ENCODE measurements around the gene TREX2.

TREX2 gene, protein sequence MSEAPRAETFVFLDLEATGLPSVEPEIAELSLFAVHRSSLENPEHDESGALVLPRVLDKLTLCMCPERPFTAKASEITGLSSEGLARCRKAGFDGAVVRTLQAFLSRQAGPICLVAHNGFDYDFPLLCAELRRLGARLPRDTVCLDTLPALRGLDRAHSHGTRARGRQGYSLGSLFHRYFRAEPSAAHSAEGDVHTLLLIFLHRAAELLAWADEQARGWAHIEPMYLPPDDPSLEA

GRCh38 chrX:153445856-153446635 lies at the start of gene TREX2:
TREX2 (minus strand) TSS chrX:153446056; CDS start chrX:153445430, 626 bp downstream.
- peaks cover 12% of the 10 kb centered on the region for H3K4me1 ChIP-seq (ENCODE audit: insufficient read depth, poor library complexity, severe bottlenecking)
- ATAC-seq (ENCODE audit: low read depth) (no peak), DNase-seq (ENCODE audit: low spot score) (no peak)
- TF ChIP-seq, protein P1, sequence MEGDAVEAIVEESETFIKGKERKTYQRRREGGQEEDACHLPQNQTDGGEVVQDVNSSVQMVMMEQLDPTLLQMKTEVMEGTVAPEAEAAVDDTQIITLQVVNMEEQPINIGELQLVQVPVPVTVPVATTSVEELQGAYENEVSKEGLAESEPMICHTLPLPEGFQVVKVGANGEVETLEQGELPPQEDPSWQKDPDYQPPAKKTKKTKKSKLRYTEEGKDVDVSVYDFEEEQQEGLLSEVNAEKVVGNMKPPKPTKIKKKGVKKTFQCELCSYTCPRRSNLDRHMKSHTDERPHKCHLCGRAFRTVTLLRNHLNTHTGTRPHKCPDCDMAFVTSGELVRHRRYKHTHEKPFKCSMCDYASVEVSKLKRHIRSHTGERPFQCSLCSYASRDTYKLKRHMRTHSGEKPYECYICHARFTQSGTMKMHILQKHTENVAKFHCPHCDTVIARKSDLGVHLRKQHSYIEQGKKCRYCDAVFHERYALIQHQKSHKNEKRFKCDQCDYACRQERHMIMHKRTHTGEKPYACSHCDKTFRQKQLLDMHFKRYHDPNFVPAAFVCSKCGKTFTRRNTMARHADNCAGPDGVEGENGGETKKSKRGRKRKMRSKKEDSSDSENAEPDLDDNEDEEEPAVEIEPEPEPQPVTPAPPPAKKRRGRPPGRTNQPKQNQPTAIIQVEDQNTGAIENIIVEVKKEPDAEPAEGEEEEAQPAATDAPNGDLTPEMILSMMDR (IDR thresholded peaks at IDR 0.05; ENCODE audit: poor library complexity, severe bottlenecking): no peak
- no peaks in the 10 kb centered on the region for H3K36me3 ChIP-seq (ENCODE audit: low read depth)
- no peak within 1 kb of the TSS for H3K27ac ChIP-seq (ENCODE audit: poor library complexity, severe bottlenecking)
- no peak within 1 kb of the TSS for H3K4me3 ChIP-seq (ENCODE audit: severe bottlenecking)
- H3K27me3 ChIP-seq (ENCODE audit: insufficient read depth, poor library complexity, severe bottlenecking): no peaks in the 10 kb centered on the region
- H3K9me3 ChIP-seq (ENCODE audit: severe bottlenecking): no peaks in the 10 kb centered on the region

DNA sequence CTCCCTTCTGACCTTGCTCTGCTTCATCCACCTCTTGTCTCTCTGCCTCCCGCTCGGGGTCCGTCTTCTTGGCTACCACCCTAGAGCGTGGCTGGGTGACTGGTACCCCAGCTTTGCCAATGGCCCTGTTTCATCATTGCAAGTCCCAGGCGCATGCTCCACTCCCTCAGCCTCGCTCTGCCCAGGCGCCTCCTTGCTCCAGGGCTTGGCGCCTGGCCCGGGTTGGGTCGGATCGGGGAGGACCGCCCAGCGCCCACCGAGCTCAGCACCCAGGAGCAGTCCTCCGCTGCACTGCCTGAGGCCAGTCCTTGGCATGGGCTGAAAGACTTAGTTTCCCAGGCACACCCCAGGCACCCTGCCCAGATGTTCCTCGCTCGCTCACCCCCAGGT lies 49.5 kb upstream of the TREX2 start:
- no peaks in the 10 kb centered on the region for H3K9me3 ChIP-seq (ENCODE audit: severe bottlenecking)
- DNase-seq (ENCODE audit: low spot score) (no peak), ATAC-seq (ENCODE audit: low read depth) (peak; percentile 51)
- no peak overlapping the region for H3K27ac ChIP-seq (ENCODE audit: poor library complexity, severe bottlenecking)
- TF ChIP-seq, protein P1 (IDR thresholded peaks at IDR 0.05; ENCODE audit: poor library complexity, severe bottlenecking): no peak
- H3K27me3 ChIP-seq (ENCODE audit: insufficient read depth, poor library complexity, severe bottlenecking): no peaks in the 10 kb centered on the region
- peak overlapping the region; percentile 22 for H3K4me3 ChIP-seq (ENCODE audit: severe bottlenecking)
- no peaks in the 10 kb centered on the region for H3K4me1 ChIP-seq (ENCODE audit: insufficient read depth, poor library complexity, severe bottlenecking)
- H3K36me3 ChIP-seq (ENCODE audit: low read depth): no peaks in the 10 kb centered on the region

DNA sequence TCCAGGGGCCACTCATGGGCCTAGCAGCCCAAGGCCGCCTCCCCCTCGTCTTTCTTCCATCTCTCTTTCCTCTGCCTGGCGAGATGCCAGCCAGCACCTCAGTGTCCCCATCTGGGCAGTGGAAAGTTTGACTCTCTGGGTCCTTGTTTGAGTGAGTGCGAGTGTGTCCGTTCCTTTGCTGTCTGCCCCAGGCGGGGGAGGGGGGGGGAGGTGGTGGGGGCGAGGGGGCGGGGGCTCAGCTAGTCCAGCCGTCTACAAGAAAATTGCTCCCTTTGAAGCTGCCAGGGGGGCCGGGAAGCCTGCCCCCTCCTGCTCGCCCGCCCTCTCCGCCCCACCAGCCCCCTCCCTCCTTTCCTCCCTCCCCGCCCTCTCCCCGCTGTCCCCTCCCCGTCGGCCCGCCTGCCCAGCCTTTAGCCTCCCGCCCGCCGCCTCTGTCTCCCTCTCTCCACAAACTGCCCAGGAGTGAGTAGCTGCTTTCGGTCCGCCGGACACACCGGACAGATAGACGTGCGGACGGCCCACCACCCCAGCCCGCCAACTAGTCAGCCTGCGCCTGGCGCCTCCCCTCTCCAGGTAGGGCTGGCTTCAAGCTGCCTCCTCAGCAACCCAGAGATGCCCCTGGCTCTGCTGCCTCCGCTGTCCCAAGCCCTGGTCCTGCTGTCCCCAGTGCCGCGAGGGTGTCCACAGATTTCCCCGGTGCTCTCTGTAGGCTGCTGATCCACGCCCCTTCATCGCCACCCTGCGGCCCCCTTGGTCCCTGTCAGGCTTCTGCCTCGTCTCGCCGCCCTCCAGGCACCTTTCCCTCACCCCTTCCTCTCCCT lies 48.9 kb upstream of the TREX2 start, which contains the start of gene BGN:
Gene BGN, plus strand, starts transcription at position 440 of the 821 bp plus-strand sequence. CDS start 9,652 bp downstream, outside the sequence.
- no peak within 1 kb of the TSS for H3K27ac ChIP-seq (ENCODE audit: poor library complexity, severe bottlenecking)
- DNase-seq (ENCODE audit: low spot score) (no peak), ATAC-seq (ENCODE audit: low read depth) (peak; percentile 55; the same call in 2 of the 3 replicates)
- H3K27me3 ChIP-seq (ENCODE audit: insufficient read depth, poor library complexity, severe bottlenecking): no peaks in the 10 kb centered on the region
- H3K9me3 ChIP-seq (ENCODE audit: severe bottlenecking): no peaks in the 10 kb centered on the region
- no peaks in the 10 kb centered on the region for H3K4me1 ChIP-seq (ENCODE audit: insufficient read depth, poor library complexity, severe bottlenecking)
- H3K4me3 ChIP-seq (ENCODE audit: severe bottlenecking): peak within 1 kb of the TSS; percentile 22
- TF ChIP-seq, protein P1 (IDR thresholded peaks at IDR 0.05; ENCODE audit: poor library complexity, severe bottlenecking): peak; percentile 22
- H3K36me3 ChIP-seq (ENCODE audit: low read depth): no peaks in the 10 kb centered on the region

DNA sequence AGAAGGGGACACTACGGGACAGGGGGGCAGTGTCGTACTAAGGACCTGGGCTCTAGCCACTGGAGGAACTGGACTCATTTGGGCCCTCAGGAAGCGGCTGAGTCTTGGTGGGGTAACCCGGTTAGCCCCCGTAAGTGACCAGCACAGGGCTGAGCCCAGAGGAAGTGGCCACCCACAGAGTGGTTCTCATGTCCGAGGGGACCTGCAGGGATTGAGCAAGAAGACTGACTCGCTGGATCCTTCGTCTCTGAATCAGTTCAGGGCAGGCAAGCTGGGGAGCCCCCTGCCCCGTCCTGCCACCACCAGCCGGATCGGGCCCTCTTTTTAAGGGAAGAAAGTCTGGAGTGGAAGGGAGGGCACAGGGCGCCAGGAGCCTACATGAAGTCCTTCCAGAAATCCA lies 48.2 kb upstream of the TREX2 start:
- Histone ChIP-seq H3K9me3 (ENCODE audit: severe bottlenecking) (no peaks in the 10 kb centered on the region), H3K4me3 (ENCODE audit: severe bottlenecking) (no peak overlapping the region), H3K36me3 (ENCODE audit: low read depth) (no peaks in the 10 kb centered on the region), H3K27ac (ENCODE audit: poor library complexity, severe bottlenecking) (no peak overlapping the region), H3K27me3 (ENCODE audit: insufficient read depth, poor library complexity, severe bottlenecking) (no peaks in the 10 kb centered on the region), H3K4me1 (ENCODE audit: insufficient read depth, poor library complexity, severe bottlenecking) (no peaks in the 10 kb centered on the region)
- no peak for ATAC-seq (ENCODE audit: low read depth)
- TF ChIP-seq, protein P1 (IDR thresholded peaks at IDR 0.05; ENCODE audit: poor library complexity, severe bottlenecking): no peak
- DNase-seq (ENCODE audit: low spot score): no peak

Measured in RWPE2 (cell line).